OCI-M2 (cell line): Measurements from ENCODE around the gene CRTC1.

Source experiments
- DNase-seq: peaks from one replicate; lab custom pipeline; 2025; ENCODE audit not compliant: unreplicated experiment; lab: John Stamatoyannopoulos, UW

Gene CRTC1

GRCh38 chr19:18743784-18744418 lies 60.4 kb downstream of the CRTC1 start:
- DNase-seq = no peak

- DNase-seq = no peak
Observed at GRCh38 chr19:18745012-18745735, 61.7 kb downstream of the CRTC1 start.

GRCh38 chr19:18745931-18746330 lies 62.5 kb downstream of the CRTC1 start:
- DNase-seq = no peak

- DNase-seq = no peak
Observed at GRCh38 chr19:18746401-18747325, 63.2 kb downstream of the CRTC1 start.

- no peak for DNase-seq
Observed at GRCh38 chr19:18749362-18750231, 66.1 kb downstream of the CRTC1 start.

GRCh38 chr19:18750295-18750970 lies 67.0 kb downstream of the CRTC1 start:
- no peak for DNase-seq

- DNase-seq = no peak
Observed at GRCh38 chr19:18751571-18751970, 68.1 kb downstream of the CRTC1 start.

- DNase-seq = no peak
Observed at GRCh38 chr19:18754501-18754900, 71.0 kb downstream of the CRTC1 start.

GRCh38 chr19:18756896-18757295 lies 73.4 kb downstream of the CRTC1 start:
- DNase-seq = no peak

GRCh38 chr19:18759304-18759994 lies 76.0 kb downstream of the CRTC1 start:
- DNase-seq = no peak

- no peak for DNase-seq
Observed at GRCh38 chr19:18759995-18760426, 76.5 kb downstream of the CRTC1 start.

GRCh38 chr19:18760440-18761383 lies 77.2 kb downstream of the CRTC1 start:
- DNase-seq = no peak

GRCh38 chr19:18761531-18762110 lies 78.1 kb downstream of the CRTC1 start:
- DNase-seq = no peak

GRCh38 chr19:18762125-18763023 lies 78.9 kb downstream of the CRTC1 start:
- no peak for DNase-seq

GRCh38 chr19:18763674-18764590 lies 80.5 kb downstream of the CRTC1 start:
- DNase-seq = no peak

GRCh38 chr19:18764591-18765051 lies 81.1 kb downstream of the CRTC1 start:
- DNase-seq = no peak
